ENCODE results near the gene SPPL3.

Gene SPPL3

DNA sequence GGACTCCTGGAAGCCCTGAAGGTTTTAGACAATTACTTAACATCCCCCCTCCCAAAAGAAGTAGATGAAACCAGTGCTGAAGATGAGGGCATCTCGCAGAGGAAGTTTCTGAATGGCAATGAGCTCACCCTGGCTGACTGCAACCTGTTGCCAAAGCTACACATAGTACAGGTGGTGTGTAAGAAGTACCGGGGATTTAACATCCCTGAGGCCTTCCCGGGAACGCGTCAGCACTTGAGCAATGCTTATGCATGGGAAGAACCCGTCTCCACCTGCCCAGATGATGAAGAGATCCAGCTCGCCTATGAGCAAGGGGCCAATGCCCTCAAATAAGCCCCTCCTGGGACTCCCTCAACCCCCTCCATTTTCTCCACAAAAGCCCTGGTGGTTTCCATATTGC is 10.6 kb upstream of the SPPL3 start:
- TF ChIP-seq REST (IDR thresholded peaks at IDR 0.05; ENCODE audit: insufficient read depth in 1 of 2, low read depth in 2 of 2, low read length in 2 of 2) (no peak), FOXP2 (optimal IDR thresholded peaks at IDR 0.05; ENCODE audit: borderline replicate concordance, extremely low read depth, extremely low read length, insufficient read depth) (no peak), POLR2AphosphoS5 (IDR thresholded peaks at IDR 0.05; ENCODE audit: low read depth, low read length) (no peak), TAF1 (IDR thresholded peaks at IDR 0.05; ENCODE audit: borderline replicate concordance, insufficient read depth, low read length) (no peak), SIN3A (IDR thresholded peaks at IDR 0.05; ENCODE audit: borderline replicate concordance, insufficient read depth, low read length) (no peak)

GRCh38 chr12:120909633-120910298 is 5.6 kb upstream of the SPPL3 start:
- no peak for TF ChIP-seq SIN3A (IDR thresholded peaks at IDR 0.05; ENCODE audit: borderline replicate concordance, insufficient read depth, low read length)
- no peak for TF ChIP-seq POLR2AphosphoS5 (IDR thresholded peaks at IDR 0.05; ENCODE audit: low read depth, low read length)
- no peak for TF ChIP-seq FOXP2 (optimal IDR thresholded peaks at IDR 0.05; ENCODE audit: borderline replicate concordance, extremely low read depth, extremely low read length, insufficient read depth)
- no peak for TF ChIP-seq TAF1 (IDR thresholded peaks at IDR 0.05; ENCODE audit: borderline replicate concordance, insufficient read depth, low read length)
- TF ChIP-seq REST (IDR thresholded peaks at IDR 0.05; ENCODE audit: insufficient read depth in 1 of 2, low read depth in 2 of 2, low read length in 2 of 2): no peak

DNA sequence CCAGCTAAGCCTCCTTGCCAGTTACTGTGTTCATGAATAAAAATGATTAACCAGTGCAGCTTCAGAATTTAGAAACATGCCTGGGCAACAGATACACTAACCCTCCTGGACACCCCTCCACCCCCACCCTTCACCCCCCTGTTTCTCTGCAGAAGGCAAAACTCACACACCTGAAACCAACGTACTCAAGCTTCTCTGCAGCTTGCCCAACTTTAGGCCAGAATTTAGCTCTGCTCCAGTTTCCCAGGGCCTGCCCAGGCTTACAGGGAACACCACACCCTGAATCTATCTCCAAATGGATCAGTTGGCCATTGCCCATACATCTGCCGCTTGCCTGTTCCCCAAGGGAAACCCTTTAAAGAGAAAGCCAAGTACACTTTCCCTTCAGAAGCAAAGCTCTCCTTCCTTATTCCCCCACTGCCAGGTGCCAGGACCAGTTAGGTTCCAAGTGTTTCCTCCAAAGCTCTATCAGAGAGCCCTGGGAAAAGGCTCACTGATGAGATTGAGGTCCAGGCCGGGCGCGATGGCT is 1.8 kb upstream of the SPPL3 start:
- TF ChIP-seq POLR2AphosphoS5 (IDR thresholded peaks at IDR 0.05; ENCODE audit: low read depth, low read length) (no peak), REST (IDR thresholded peaks at IDR 0.05; ENCODE audit: insufficient read depth in 1 of 2, low read depth in 2 of 2, low read length in 2 of 2) (no peak), TAF1 (IDR thresholded peaks at IDR 0.05; ENCODE audit: borderline replicate concordance, insufficient read depth, low read length) (no peak), FOXP2 (optimal IDR thresholded peaks at IDR 0.05; ENCODE audit: borderline replicate concordance, extremely low read depth, extremely low read length, insufficient read depth) (no peak), SIN3A (IDR thresholded peaks at IDR 0.05; ENCODE audit: borderline replicate concordance, insufficient read depth, low read length) (no peak)

DNA sequence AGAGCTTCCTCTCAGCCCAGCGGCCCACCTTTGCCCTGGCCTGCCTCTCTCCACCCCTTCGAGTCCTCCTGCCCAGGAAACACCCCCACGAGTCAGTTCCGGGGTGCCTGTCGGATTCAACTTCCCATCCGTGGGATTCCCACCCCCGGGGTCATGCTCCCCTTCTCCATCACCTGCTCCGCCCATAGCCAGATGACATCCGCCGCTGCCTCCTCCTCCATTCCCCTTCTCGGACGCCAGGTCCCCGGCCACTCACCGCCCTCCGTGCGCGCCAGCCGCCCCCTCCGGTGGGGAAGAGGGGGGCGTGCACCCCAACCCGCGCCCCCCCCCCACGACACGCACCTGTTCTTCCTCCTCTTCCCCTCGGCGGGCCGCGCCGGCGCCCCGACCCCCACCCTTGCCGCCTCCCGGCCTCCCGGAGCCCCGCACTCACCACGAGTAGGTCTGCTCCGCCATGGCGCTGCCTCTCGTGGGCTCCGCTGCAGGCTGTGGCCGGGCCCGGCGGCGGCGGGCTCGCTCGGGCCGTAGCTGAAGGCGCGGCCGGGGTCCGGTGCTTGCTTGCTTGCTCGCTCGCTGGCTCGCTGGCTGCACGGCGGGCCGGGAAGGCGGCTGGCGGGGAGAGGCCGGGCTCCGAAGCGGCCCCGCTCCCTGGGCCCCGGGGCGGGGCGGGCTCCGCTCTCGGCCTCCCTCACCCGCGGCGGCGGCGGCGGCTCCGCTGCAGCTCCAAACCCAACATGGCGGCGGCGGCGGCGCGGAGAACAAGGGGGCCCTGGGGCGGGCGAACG is 554 bp downstream of the SPPL3 start:
- TF ChIP-seq TAF1 (IDR thresholded peaks at IDR 0.05; ENCODE audit: borderline replicate concordance, insufficient read depth, low read length) (no peak), REST (IDR thresholded peaks at IDR 0.05; ENCODE audit: insufficient read depth in 1 of 2, low read depth in 2 of 2, low read length in 2 of 2) (no peak), SIN3A (IDR thresholded peaks at IDR 0.05; ENCODE audit: borderline replicate concordance, insufficient read depth, low read length) (no peak)

Data from PFSK-1 (cell line).